RWPE2 (cell line): ENCODE measurements around the gene KRT14.
A peak's percentile ranks its signal among the peaks of the same experiment; 100 is the strongest.

Experiments
- ATAC-seq: fragments of 200-7000 bp; cut with Tn5 transposase; 3 replicates; pipeline ENCODE4 v1.9.1; 2021; ENCODE audit warnings: low read depth
- DNase-seq: peaks from one replicate; pipeline ENCODE4 v3.0.0-alpha.2; 2020; ENCODE audit warnings: low spot score
- H3K27ac ChIP-seq: fragments of 450-650 bp; 2 replicates; pipeline ENCODE4 v1.5.1; 2017; ENCODE audit warnings: mild to moderate bottlenecking; ENCODE audit not compliant: poor library complexity, severe bottlenecking
- H3K27me3 ChIP-seq: fragments of 250-450 bp; sonication (Bioruptor Pico); 2 replicates; pipeline ENCODE4 v1.5.1; 2021; ENCODE audit warnings: mild to moderate bottlenecking, moderate library complexity; ENCODE audit not compliant: insufficient read depth, poor library complexity, severe bottlenecking
- H3K36me3 ChIP-seq: fragments of 250-450 bp; sonication (Bioruptor Pico); 2 replicates; pipeline ENCODE4 v1.5.1; 2020; ENCODE audit warnings: low read depth, mild to moderate bottlenecking, moderate library complexity
- H3K4me1 ChIP-seq: fragments of 250-450 bp; sonication (Bioruptor Pico); 2 replicates; pipeline ENCODE4 v1.5.1; 2021; ENCODE audit warnings: mild to moderate bottlenecking, moderate library complexity; ENCODE audit not compliant: insufficient read depth, poor library complexity, severe bottlenecking
- H3K4me3 ChIP-seq: fragments of 250-450 bp; sonication (Bioruptor Pico); 2 replicates; pipeline ENCODE4 v1.5.1; 2021; ENCODE audit warnings: mild to moderate bottlenecking, moderate library complexity; ENCODE audit not compliant: severe bottlenecking
- H3K9me3 ChIP-seq: fragments of 250-450 bp; sonication (Bioruptor Pico); 2 replicates; pipeline ENCODE4 v1.5.1; 2021; ENCODE audit warnings: mild to moderate bottlenecking, moderate library complexity; ENCODE audit not compliant: severe bottlenecking
- CTCF ChIP-seq: fragments of 450-650 bp; IDR thresholded peaks from one replicate; pipeline ENCODE4 v1.5.1; 2017; ENCODE audit warnings: mild to moderate bottlenecking, moderate library complexity; ENCODE audit not compliant: poor library complexity, severe bottlenecking

KRT14 gene

DNA sequence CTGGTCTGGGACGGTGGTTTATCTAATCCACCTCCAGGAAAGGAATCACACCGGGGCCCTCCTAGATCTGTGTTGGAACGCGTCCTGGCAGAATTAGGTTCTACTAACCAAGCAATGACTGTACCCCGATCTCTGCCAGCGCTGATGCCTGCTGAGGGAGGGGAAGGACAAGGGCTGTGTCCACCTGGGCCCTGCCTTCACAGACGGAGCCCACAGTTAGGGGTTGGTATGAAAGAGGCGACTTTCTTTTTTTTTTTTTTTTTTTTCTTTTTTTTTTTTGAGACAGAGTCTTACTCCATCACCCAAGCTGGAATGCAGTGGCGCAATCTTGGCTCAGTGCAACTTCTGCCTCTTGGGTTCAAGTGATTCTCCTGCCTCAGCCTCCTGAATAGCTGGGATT, 48.7 kb downstream of the KRT14 start:
- Histone ChIP-seq H3K9me3 (no peaks in the 10 kb centered on the region), H3K36me3 (no peaks in the 10 kb centered on the region), H3K4me3 (no peak overlapping the region), H3K27ac (peak overlapping the region; percentile 68), H3K27me3 (no peaks in the 10 kb centered on the region), H3K4me1 (peaks cover 38% of the 10 kb centered on the region)
- ATAC-seq, result peak; percentile 58
- TF ChIP-seq CTCF, result no peak
- DNase-seq, result no peak

- Histone ChIP-seq H3K27ac (peak overlapping the region; percentile 68), H3K9me3 (no peaks in the 10 kb centered on the region), H3K4me1 (peaks cover 38% of the 10 kb centered on the region), H3K4me3 (no peak overlapping the region), H3K36me3 (no peaks in the 10 kb centered on the region), H3K27me3 (no peaks in the 10 kb centered on the region)
- ATAC-seq (no peak), DNase-seq (no peak)
- no peak for TF ChIP-seq CTCF
Measured at GRCh38 chr17:41537614-41537954, 49.1 kb downstream of the KRT14 start.

DNA sequence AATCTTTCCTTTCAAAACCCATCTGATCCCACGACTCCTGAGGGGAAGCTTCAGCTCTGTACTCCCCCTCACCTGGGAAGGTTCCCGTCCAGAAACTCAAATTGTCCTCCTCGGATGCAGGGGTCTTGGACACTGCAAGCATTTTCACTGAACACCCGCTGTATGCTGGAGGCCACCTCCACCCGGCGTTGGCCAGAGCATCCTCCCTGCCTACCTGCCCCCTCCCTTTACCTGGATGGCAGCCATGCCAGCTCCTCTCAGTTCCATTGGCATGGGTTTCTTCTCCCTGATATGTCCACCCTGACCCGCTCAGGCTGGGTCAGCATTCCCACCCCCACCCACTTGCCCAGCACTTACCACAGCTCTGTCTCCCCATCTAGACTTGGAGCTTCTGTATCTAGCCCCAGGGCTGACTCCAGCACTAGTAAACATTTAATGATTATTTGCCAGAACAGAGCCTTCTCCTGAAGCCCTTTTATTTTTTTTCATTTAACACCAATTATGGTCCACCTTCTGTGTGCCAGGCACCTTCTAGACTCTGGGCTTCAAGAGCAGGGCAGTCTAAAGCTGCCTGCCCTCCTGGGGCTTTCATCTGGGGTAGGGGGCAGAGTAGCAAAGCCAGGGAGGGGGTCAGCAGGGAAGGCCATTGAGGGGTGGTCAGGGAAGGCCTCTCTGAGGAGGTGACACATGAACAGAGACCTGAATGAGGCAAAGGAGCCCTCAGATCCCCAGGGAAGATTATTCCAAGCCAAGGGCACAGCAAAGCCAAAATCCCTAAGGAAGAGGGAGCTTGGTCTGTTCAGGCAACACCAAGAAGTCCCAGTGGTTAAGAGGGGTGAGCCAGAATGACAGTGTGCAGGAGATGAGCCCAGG, 49.7 kb downstream of the KRT14 start:
- Histone ChIP-seq H3K4me1 (peaks cover 38% of the 10 kb centered on the region), H3K36me3 (no peaks in the 10 kb centered on the region), H3K4me3 (no peak overlapping the region), H3K27ac (peak overlapping the region; percentile 68), H3K27me3 (no peaks in the 10 kb centered on the region), H3K9me3 (no peaks in the 10 kb centered on the region)
- DNase-seq (no peak), ATAC-seq (no peak)
- TF ChIP-seq CTCF, result no peak

DNA sequence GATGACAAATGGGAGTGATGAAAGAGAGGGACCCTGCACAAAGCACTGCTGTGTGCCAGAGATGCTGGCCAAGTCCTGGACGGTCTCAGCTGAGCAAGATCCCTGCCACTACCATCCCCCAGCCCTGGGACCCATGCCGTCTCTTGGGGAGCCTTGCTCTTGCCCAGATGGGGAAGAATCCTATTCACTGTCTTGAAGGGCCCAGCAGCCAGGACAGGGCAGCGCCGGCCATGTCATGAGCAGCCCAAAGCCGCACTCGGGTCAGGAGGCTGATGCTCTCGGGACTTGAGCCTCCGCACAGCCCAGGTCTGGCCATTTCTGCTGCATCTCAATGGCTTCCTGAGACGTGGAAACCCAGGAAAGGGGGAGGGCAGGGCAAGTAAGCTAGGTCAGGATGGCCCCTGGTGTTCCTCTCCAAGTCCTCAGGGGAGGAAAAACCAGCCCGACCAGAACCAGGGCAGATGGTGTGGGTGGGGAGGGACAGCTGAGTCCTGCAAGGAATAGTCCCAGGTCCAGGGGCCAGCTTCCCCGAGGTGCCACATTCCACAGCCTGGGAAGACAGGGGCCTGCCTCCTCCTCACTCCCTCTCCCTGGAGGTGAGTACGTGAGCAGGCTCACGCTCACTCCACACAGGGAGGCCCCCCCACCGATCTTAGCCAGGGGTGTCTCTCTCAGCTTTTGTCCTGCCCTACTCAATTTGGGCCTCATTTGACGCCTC, 50.8 kb downstream of the KRT14 start:
- H3K27ac ChIP-seq, result no peak overlapping the region
- DNase-seq, result no peak

More for the DNA sequence above, 50.8 kb downstream of the KRT14 start:
- 0 out of 3 replicates have a peak, but pooled peaks have one; percentile 5 for ATAC-seq
- Histone ChIP-seq H3K4me3 (no peak overlapping the region), H3K27me3 (no peaks in the 10 kb centered on the region), H3K4me1 (peaks cover 34% of the 10 kb centered on the region), H3K9me3 (no peaks in the 10 kb centered on the region), H3K36me3 (no peaks in the 10 kb centered on the region)
- no peak for TF ChIP-seq CTCF
